NCI-H2227 (cell line): ENCODE data around the gene TMEM107.

Experiments used
- DNase-seq: peaks from one replicate; lab custom pipeline; 2025; ENCODE audit not compliant: unreplicated experiment; lab: John Stamatoyannopoulos, UW

TMEM107 gene

GRCh38 chr17:8138672-8139371, 37.4 kb downstream of the TMEM107 start:
- peak; percentile 97 for DNase-seq

- no peak for DNase-seq
Measured at GRCh38 chr17:8138374-8138671, 37.9 kb downstream of the TMEM107 start.

GRCh38 chr17:8137645-8138373, 38.4 kb downstream of the TMEM107 start:
- DNase-seq, result no peak

GRCh38 chr17:8133941-8134340, 42.2 kb downstream of the TMEM107 start:
- DNase-seq, result no peak

GRCh38 chr17:8133399-8133798, 42.8 kb downstream of the TMEM107 start:
- no peak for DNase-seq

GRCh38 chr17:8131844-8132441, 44.2 kb downstream of the TMEM107 start:
- no peak for DNase-seq

GRCh38 chr17:8128125-8128784, 47.9 kb downstream of the TMEM107 start:
- DNase-seq, result no peak

- DNase-seq, result peak; percentile 55
Measured at GRCh38 chr17:8126491-8127066, 49.6 kb downstream of the TMEM107 start.

GRCh38 chr17:8125947-8126490, 50.2 kb downstream of the TMEM107 start:
- DNase-seq, result peak; percentile 60

- peak; percentile 82 for DNase-seq
Measured at GRCh38 chr17:8125154-8125946, 50.8 kb downstream of the TMEM107 start.

GRCh38 chr17:8124350-8125153, 51.6 kb downstream of the TMEM107 start:
- no peak for DNase-seq

- DNase-seq, result peak; percentile 18
Measured at GRCh38 chr17:8123695-8124349, 52.4 kb downstream of the TMEM107 start, which contains the start of gene HES7. Gene HES7, minus strand, starts transcription at chr17:8124106. Its CDS starts 22 bp downstream, at chr17:8124084.

GRCh38 chr17:8122924-8123694, 53.1 kb downstream of the TMEM107 start:
- DNase-seq, result no peak
